Osteocyte (in vitro differentiated cells): ENCODE results near the gene FLACC1. TPM values are rescaled to one million over a fixed set of nuclear protein-coding genes. Genes with fewer than 3 reads are reported as not detected.

ENCODE experiments used
- DNase-seq: peaks from one replicate; pipeline ENCODE4 v3.0.0; 2021; ENCODE audit warnings: mixed read lengths; ENCODE audit not compliant: unreplicated experiment; ENCODE audit errors: extremely low spot score
- H3K27ac Mint-ChIP-seq: one replicate; pipeline ENCODE4 v1.8.0; 2021; ENCODE audit warnings: mild to moderate bottlenecking, mixed read lengths; ENCODE audit not compliant: unreplicated experiment
- H3K27me3 Mint-ChIP-seq: one replicate; pipeline ENCODE4 v1.8.0; 2021; ENCODE audit warnings: mixed read lengths; ENCODE audit not compliant: unreplicated experiment
- H3K36me3 Mint-ChIP-seq: one replicate; pipeline ENCODE4 v1.8.0; 2021; ENCODE audit warnings: mixed read lengths; ENCODE audit not compliant: unreplicated experiment
- H3K4me1 Mint-ChIP-seq: one replicate; pipeline ENCODE4 v1.8.0; 2021; ENCODE audit warnings: mixed read lengths; ENCODE audit not compliant: unreplicated experiment
- H3K4me3 Mint-ChIP-seq: one replicate; pipeline ENCODE4 v1.8.0; 2021; ENCODE audit warnings: mild to moderate bottlenecking, moderate library complexity, mixed read lengths; ENCODE audit not compliant: unreplicated experiment
- H3K9me3 Mint-ChIP-seq: one replicate; pipeline ENCODE4 v1.8.0; 2021; ENCODE audit warnings: mixed read lengths; ENCODE audit not compliant: unreplicated experiment
- CTCF ChIP-seq: fragments of 200-600 bp; sonication (generic); IDR thresholded peaks from 2 replicates; pipeline ENCODE4 v1.5.0; 2021; ENCODE audit warnings: antibody characterized with exemption, mild to moderate bottlenecking, moderate library complexity
- total RNA-seq: library from RNA; stranded (reverse); gene quantifications from 2 replicates; pipeline ENCODE4 v1.2.1, GENCODE V29; 2021

Gene FLACC1
- total RNA-seq, 1 donor from 2014 or later = 2.1 TPM

GRCh38 chr2:201322772-201323171 lies 34.4 kb downstream of the FLACC1 start:
- no peak for TF ChIP-seq CTCF
- H3K27me3 Mint-ChIP-seq = no peaks in the 10 kb centered on the region
- H3K9me3 Mint-ChIP-seq = peaks cover 53% of the 10 kb centered on the region
- no peaks in the 10 kb centered on the region for H3K4me1 Mint-ChIP-seq
- DNase-seq = no peak
- peaks cover 20% of the 10 kb centered on the region for H3K36me3 Mint-ChIP-seq
- H3K27ac Mint-ChIP-seq = no peak overlapping the region
- H3K4me3 Mint-ChIP-seq = no peak overlapping the region

GRCh38 chr2:201320701-201321100 lies 36.4 kb downstream of the FLACC1 start:
- no peak overlapping the region for H3K4me3 Mint-ChIP-seq
- no peak for TF ChIP-seq CTCF
- peaks cover 40% of the 10 kb centered on the region for H3K9me3 Mint-ChIP-seq
- H3K4me1 Mint-ChIP-seq = no peaks in the 10 kb centered on the region
- no peaks in the 10 kb centered on the region for H3K27me3 Mint-ChIP-seq
- H3K27ac Mint-ChIP-seq = no peak overlapping the region
- H3K36me3 Mint-ChIP-seq = peaks cover 18% of the 10 kb centered on the region
- DNase-seq = no peak

GRCh38 chr2:201320257-201320656 lies 36.9 kb downstream of the FLACC1 start:
- no peak for TF ChIP-seq CTCF
- Mint-ChIP-seq H3K27ac (no peak overlapping the region), H3K4me3 (no peak overlapping the region), H3K4me1 (no peaks in the 10 kb centered on the region), H3K27me3 (no peaks in the 10 kb centered on the region), H3K9me3 (peaks cover 42% of the 10 kb centered on the region), H3K36me3 (peaks cover 18% of the 10 kb centered on the region)
- DNase-seq = no peak

GRCh38 chr2:201319511-201319910 lies 37.6 kb downstream of the FLACC1 start:
- H3K4me3 Mint-ChIP-seq = no peak overlapping the region
- no peak overlapping the region for H3K27ac Mint-ChIP-seq
- no peak for DNase-seq
- no peaks in the 10 kb centered on the region for H3K27me3 Mint-ChIP-seq
- H3K4me1 Mint-ChIP-seq = no peaks in the 10 kb centered on the region
- TF ChIP-seq CTCF = no peak
- peaks cover 48% of the 10 kb centered on the region for H3K9me3 Mint-ChIP-seq
- H3K36me3 Mint-ChIP-seq = peaks cover 18% of the 10 kb centered on the region

- Mint-ChIP-seq H3K27ac (no peak overlapping the region), H3K9me3 (peaks cover 35% of the 10 kb centered on the region), H3K4me3 (no peak overlapping the region), H3K4me1 (no peaks in the 10 kb centered on the region), H3K27me3 (no peaks in the 10 kb centered on the region), H3K36me3 (peaks cover 5% of the 10 kb centered on the region)
- no peak for DNase-seq
- no peak for TF ChIP-seq CTCF
These were observed 43.8 kb downstream of the FLACC1 start for GRCh38 chr2:201313362-201313761.
